Endothelial cell of umbilical vein (primary cell): Measurements from ENCODE around the gene TOLLIP. TPM values are rescaled to one million over a fixed set of nuclear protein-coding genes. Genes with fewer than 3 reads are reported as not detected.

Source experiments
- BruUV-seq: library from RNA; stranded (reverse); fragments of 400-500 nt; replicated peaks from 2 replicates; lab custom pipeline; 2021; lab: Mats Ljungman, UMichigan
- CTCF ChIA-PET: fragments of 300-600, 350-600 bp; sonication (Branson Sonifier 250); formaldehyde crosslinking; loops from one replicate; lab custom pipeline; 2021; ENCODE audit warnings: antibody characterized with exemption, inconsistent platforms; lab: Charles Lee
- POLR2A ChIA-PET: fragments of 300-600, 350-600 bp; sonication (Branson Sonifier 250); formaldehyde crosslinking; loops from one replicate; lab custom pipeline; 2021; ENCODE audit warnings: antibody characterized with exemption, inconsistent platforms; lab: Charles Lee
- DNase-seq: peaks from one replicate; pipeline ENCODE4 v3.0.0-alpha.2; 2011; ENCODE audit warnings: low read depth, low spot score
- FAIRE-seq: peaks from 2 replicates; lab custom pipeline; 2011; peaks lifted over from hg19 to GRCh38; lab: Jason Lieb, UNC
- H2AFZ ChIP-seq: 2 replicates; pipeline ENCODE4 v1.6.0; 2012; ENCODE audit warnings: low read depth, low read length, control low read depth, inconsistent platforms
- H3K27ac ChIP-seq: 2 replicates; pipeline ENCODE4 v1.5.1; 2011; ENCODE audit warnings: low read depth, mild to moderate bottlenecking, control low read depth, low read length, moderate library complexity; ENCODE audit not compliant: insufficient read depth
- H3K27me3 ChIP-seq, 2 experiments: 2 replicates each; pipeline versions ENCODE4 v1.6.0 to v1.6.1; 2011; ENCODE audit warnings: low read length in 2 of 2, mixed read lengths in 1 of 2; ENCODE audit not compliant: control insufficient read depth in 2 of 2, insufficient read depth in 2 of 2
- H3K36me3 ChIP-seq, 2 experiments: 2 replicates in 1 of 2; 3 replicates in 1 of 2; pipeline ENCODE4 v1.5.1; 2011; ENCODE audit warnings: low read length in 2 of 2, mild to moderate bottlenecking in 1 of 2, moderate library complexity in 1 of 2; ENCODE audit not compliant: control insufficient read depth in 2 of 2, insufficient read depth in 2 of 2; ENCODE audit errors: extremely low read depth in 1 of 2
- H3K4me1 ChIP-seq: 3 replicates; pipeline ENCODE4 v1.5.1; 2011; ENCODE audit warnings: mild to moderate bottlenecking, low read length; ENCODE audit not compliant: control insufficient read depth, insufficient read depth; ENCODE audit errors: extremely low read depth
- H3K4me2 ChIP-seq: 2 replicates; pipeline ENCODE4 v1.6.1; 2011; ENCODE audit warnings: low read length, control low read depth, mixed read lengths; ENCODE audit not compliant: insufficient read depth
- H3K4me3 ChIP-seq, 3 experiments: fragments of 200-600 bp in 1 of 3; sonication (generic), shearing (Covaris generic) in 1 of 3; replicated peaks in 1 of 3; 2 replicates each; pipeline ENCODE4 v1.5.1; 2011 to 2016; ENCODE audit warnings: control low read depth in 3 of 3, low read length in 3 of 3, mild to moderate bottlenecking in 2 of 3, inconsistent platforms in 1 of 3, low read depth in 1 of 3, moderate library complexity in 1 of 3; ENCODE audit not compliant: insufficient read depth in 1 of 3
- H3K79me2 ChIP-seq: 2 replicates; pipeline ENCODE4 v1.6.0; 2012; ENCODE audit warnings: low read length, inconsistent platforms; ENCODE audit not compliant: control insufficient read depth, insufficient read depth
- H3K9ac ChIP-seq: replicated peaks from 2 replicates; pipeline ENCODE3; 2011; ENCODE audit warnings: low read length, control low read depth; ENCODE audit not compliant: insufficient read depth; ENCODE audit errors: extremely low read depth
- H3K9me1 ChIP-seq: replicated peaks from 3 replicates; pipeline ENCODE4 v1.6.0; 2011; ENCODE audit warnings: mild to moderate bottlenecking, low read length; ENCODE audit not compliant: control insufficient read depth, insufficient read depth; ENCODE audit errors: extremely low read depth
- H3K9me3 ChIP-seq: replicated peaks from 2 replicates; pipeline ENCODE4 v1.5.1; 2012; ENCODE audit warnings: low read length, inconsistent platforms; ENCODE audit not compliant: control insufficient read depth, insufficient read depth
- H4K20me1 ChIP-seq: replicated peaks from 2 replicates; pipeline ENCODE3; 2011; ENCODE audit warnings: mild to moderate bottlenecking, low read length; ENCODE audit not compliant: control insufficient read depth, insufficient read depth; ENCODE audit errors: extremely low read depth
- CTCF ChIP-seq, 2 donors: IDR thresholded peaks; 1 replicate in 1 of 2; 2 replicates in 1 of 2; pipeline ENCODE4 v1.5.1; 2011; ENCODE audit warnings: low read length in 2 of 2, mild to moderate bottlenecking in 2 of 2, moderate library complexity in 2 of 2, control low read depth in 1 of 2, inconsistent platforms in 1 of 2, low read depth in 1 of 2; ENCODE audit not compliant: insufficient read depth in 1 of 2; ENCODE audit errors: extremely low read depth in 1 of 2
- EZH2 ChIP-seq: IDR thresholded peaks from 2 replicates; pipeline ENCODE4 v1.6.1; 2012; ENCODE audit warnings: borderline replicate concordance, low read depth, mild to moderate bottlenecking, moderate library complexity, low read length, inconsistent platforms; ENCODE audit not compliant: severe bottlenecking
- FOS ChIP-seq: IDR thresholded peaks from 2 replicates; pipeline ENCODE4 v1.6.1; 2011; ENCODE audit warnings: mild to moderate bottlenecking, low read length, moderate library complexity, borderline replicate concordance; ENCODE audit not compliant: insufficient read depth
- GATA2 ChIP-seq: IDR thresholded peaks from 2 replicates; pipeline ENCODE4 v1.7.0; 2011; ENCODE audit warnings: low read depth, mild to moderate bottlenecking, moderate library complexity, mixed read lengths, low read length; ENCODE audit not compliant: insufficient read length, insufficient read depth
- JUN ChIP-seq: IDR thresholded peaks from 2 replicates; pipeline ENCODE4 v1.6.1; 2011; ENCODE audit warnings: borderline replicate concordance, low read depth; ENCODE audit not compliant: insufficient read length, insufficient read depth
- MYC ChIP-seq: IDR thresholded peaks from one replicate; pipeline ENCODE4 v1.6.1; 2011; ENCODE audit warnings: mild to moderate bottlenecking, low read depth, low read length
- POLR2A ChIP-seq: IDR thresholded peaks from 2 replicates; pipeline ENCODE4 v1.6.1; 2012; ENCODE audit warnings: low read depth, mild to moderate bottlenecking, control low read depth, low read length
- POLR2AphosphoS5 ChIP-seq: IDR thresholded peaks from 2 replicates; pipeline ENCODE4 v1.6.1; 2012; ENCODE audit warnings: low read depth, mild to moderate bottlenecking, control low read depth, low read length, moderate library complexity; ENCODE audit not compliant: insufficient read depth
- dilution Hi-C: fragments of 300-500 bp; cut with MboI; formaldehyde crosslinking; loops from one replicate; pipeline ENCODE4 v1.15.0; 2019; ENCODE audit warnings: low sequenced_read_pairs; ENCODE audit not compliant: extremely low pct_ligation_motif_present
- intact Hi-C: fragments of 100-400 bp; cut with micrococcal nuclease; formaldehyde crosslinking; loops from one replicate; pipeline ENCODE4 v1.10.0; 2022
- polyA plus RNA-seq, 4 experiments: library from polyadenylated mRNA; depleted of rRNA in 3 of 4; stranded (reverse) in 3 of 4; unstranded in 1 of 4; fragments of >200 nt; gene quantifications; 2 replicates each; pipeline versions ENCODE4 v1.2.1 to v1.2.3, GENCODE V29; 2011 to 2012; ENCODE audit warnings: missing spikeins in 1 of 4
- total RNA-seq: library from RNA; stranded (reverse); gene quantifications from 2 replicates; pipeline ENCODE4 v1.2.3, GENCODE V29; 2021
- TF ChIP-seq, protein P1 (sequence below): IDR thresholded peaks from 2 replicates; pipeline ENCODE4 v1.6.1; 2011; ENCODE audit not compliant: insufficient read depth, insufficient read length

Gene TOLLIP
- total and polyA plus RNA-seq, 2 donors (not counting 3 experiments of a cell fraction or from before 2014, with no cell fraction given), result 49.6 to 64.8 TPM

DNA sequence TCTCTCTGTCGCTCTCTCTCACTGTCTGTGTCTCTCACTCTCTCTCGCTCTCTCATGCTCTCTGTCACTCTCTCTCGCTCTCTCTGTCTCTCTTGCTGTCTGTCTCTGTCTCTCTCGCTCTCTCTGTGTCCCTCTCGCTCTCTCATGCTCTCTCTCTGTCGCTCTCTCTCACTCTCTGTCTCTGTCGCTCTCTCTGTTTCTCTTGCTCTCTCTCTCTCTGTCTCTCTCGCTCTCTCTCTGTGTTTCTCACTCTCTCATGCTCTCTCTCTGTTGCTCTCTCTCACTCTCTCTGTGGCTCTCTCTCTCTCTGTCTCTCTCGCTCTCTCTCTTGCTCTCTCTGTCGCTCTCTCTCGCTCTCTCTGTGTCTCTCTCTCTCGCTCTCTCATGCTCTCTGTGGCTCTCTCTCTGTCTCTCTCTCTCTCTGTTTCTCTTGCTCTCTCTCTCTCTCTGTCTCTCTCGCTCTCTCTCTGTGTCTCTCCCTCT, 47.1 kb upstream of the TOLLIP start:
- FAIRE-seq (no peak), DNase-seq (no peak)
- no peak overlapping the region for H3K4me2 ChIP-seq
- no peaks in the 10 kb centered on the region for H3K36me3 ChIP-seq
- no peaks in the 10 kb centered on the region for H3K4me1 ChIP-seq
- CTCF ChIA-PET, result no interaction called here
- POLR2A ChIA-PET, result no interaction called here
- no peak overlapping the region for H2AFZ ChIP-seq
- no peak overlapping the region for H3K4me3 ChIP-seq
- no peaks in the 10 kb centered on the region for H3K9me3 ChIP-seq
- no peaks in the 10 kb centered on the region for H4K20me1 ChIP-seq
- TF ChIP-seq POLR2AphosphoS5, result no peak
- TF ChIP-seq MYC, result no peak
- TF ChIP-seq GATA2, result no peak
- TF ChIP-seq FOS, result no peak
- no peak for TF ChIP-seq POLR2A
- TF ChIP-seq, protein P1, sequence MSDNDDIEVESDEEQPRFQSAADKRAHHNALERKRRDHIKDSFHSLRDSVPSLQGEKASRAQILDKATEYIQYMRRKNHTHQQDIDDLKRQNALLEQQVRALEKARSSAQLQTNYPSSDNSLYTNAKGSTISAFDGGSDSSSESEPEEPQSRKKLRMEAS, result no peak
- no peak for TF ChIP-seq EZH2
- no peak for TF ChIP-seq CTCF (IDR thresholded peaks at IDR 0.05; ENCODE audit: extremely low read depth in 1 of 2, insufficient read depth in 1 of 2, low read depth in 1 of 2, low read length in 2 of 2)
- no peak for TF ChIP-seq JUN
- H3K9me1 ChIP-seq, result no peaks in the 10 kb centered on the region
- H3K79me2 ChIP-seq, result no peaks in the 10 kb centered on the region
- no peak overlapping the region for H3K9ac ChIP-seq
- dilution Hi-C loops, result no loop called here
- intact Hi-C loops, result no loop called here
- H3K27me3 ChIP-seq, result no peaks in the 10 kb centered on the region
- BruUV-seq, result no TSS peak
- H3K27ac ChIP-seq, result no peak overlapping the region
